MCF 10A (cell line): ENCODE data around the gene ITGAE. TPM values are rescaled to one million over a fixed set of nuclear protein-coding genes. Genes with fewer than 3 reads are reported as not detected.

Experiments
- BruUV-seq: library from RNA; stranded (reverse); fragments of 400-500 nt; replicated peaks from 2 replicates; lab custom pipeline; 2021; lab: Mats Ljungman, UMichigan
- CTCF ChIA-PET: fragments of 300-600 bp; sonication (Branson Sonifier 250); formaldehyde crosslinking; extraction: SDS; loops from one replicate; lab custom pipeline; 2021; ENCODE audit warnings: antibody characterized with exemption, inconsistent platforms; lab: Yijun Ruan, JAX
- POLR2A ChIA-PET: fragments of 300-600, 350-650 bp; sonication (Branson Sonifier 250); formaldehyde crosslinking; extraction: SDS; loops from one replicate; lab custom pipeline; 2020; ENCODE audit warnings: antibody characterized with exemption, inconsistent platforms; lab: Yijun Ruan, JAX
- DNase-seq: peaks from one replicate; pipeline ENCODE4 v3.0.0-alpha.2; 2018; ENCODE audit not compliant: unreplicated experiment
- H3K27ac Mint-ChIP-seq: one replicate; pipeline ENCODE4 v1.8.0; 2022; ENCODE audit warnings: mild to moderate bottlenecking, low read depth, mixed read lengths; ENCODE audit not compliant: unreplicated experiment
- H3K27me3 Mint-ChIP-seq: one replicate; pipeline ENCODE4 v1.8.0; 2022; ENCODE audit warnings: mixed read lengths; ENCODE audit not compliant: insufficient read depth, unreplicated experiment
- H3K36me3 Mint-ChIP-seq: one replicate; pipeline ENCODE4 v1.8.0; 2022; ENCODE audit warnings: mild to moderate bottlenecking, moderate library complexity, mixed read lengths; ENCODE audit not compliant: insufficient read depth, unreplicated experiment
- H3K4me1 Mint-ChIP-seq: one replicate; pipeline ENCODE4 v1.8.0; 2022; ENCODE audit warnings: mixed read lengths; ENCODE audit not compliant: insufficient read depth, unreplicated experiment
- H3K4me3 Mint-ChIP-seq: one replicate; pipeline ENCODE4 v1.8.0; 2022; ENCODE audit warnings: mild to moderate bottlenecking, moderate library complexity, mixed read lengths; ENCODE audit not compliant: unreplicated experiment
- H3K9me3 Mint-ChIP-seq: one replicate; pipeline ENCODE4 v1.8.0; 2022; ENCODE audit warnings: mixed read lengths; ENCODE audit not compliant: unreplicated experiment
- CTCF ChIP-seq: fragments of 200-600 bp; IDR thresholded peaks from one replicate; pipeline ENCODE4 v1.8.0; 2022; ENCODE audit warnings: antibody characterized with exemption, mild to moderate bottlenecking; ENCODE audit not compliant: unreplicated experiment
- intact Hi-C: fragments of 100-400 bp; cut with micrococcal nuclease; formaldehyde crosslinking; loops from 2 replicates; pipeline ENCODE4 v1.14.1; 2022
- total RNA-seq: library from RNA; stranded (reverse); gene quantifications from 2 replicates; pipeline ENCODE4 v1.2.3, GENCODE V29; 2022

Gene ITGAE
- total RNA-seq, 1 experiment from 2014 or later = 26.6 TPM

- no TSS peak for BruUV-seq
- no peak for DNase-seq
- ChIA-PET POLR2A (no interaction called here), CTCF (no interaction called here)
- Mint-ChIP-seq H3K4me1 (no peaks in the 10 kb centered on the region), H3K4me3 (no peak overlapping the region), H3K27ac (no peak overlapping the region), H3K9me3 (no peaks in the 10 kb centered on the region), H3K36me3 (no peaks in the 10 kb centered on the region), H3K27me3 (no peaks in the 10 kb centered on the region)
- intact Hi-C loops = no loop called here
- TF ChIP-seq CTCF = no peak
These were observed 115.8 kb downstream of the ITGAE start for GRCh38 chr17:3685174-3685573.

DNA sequence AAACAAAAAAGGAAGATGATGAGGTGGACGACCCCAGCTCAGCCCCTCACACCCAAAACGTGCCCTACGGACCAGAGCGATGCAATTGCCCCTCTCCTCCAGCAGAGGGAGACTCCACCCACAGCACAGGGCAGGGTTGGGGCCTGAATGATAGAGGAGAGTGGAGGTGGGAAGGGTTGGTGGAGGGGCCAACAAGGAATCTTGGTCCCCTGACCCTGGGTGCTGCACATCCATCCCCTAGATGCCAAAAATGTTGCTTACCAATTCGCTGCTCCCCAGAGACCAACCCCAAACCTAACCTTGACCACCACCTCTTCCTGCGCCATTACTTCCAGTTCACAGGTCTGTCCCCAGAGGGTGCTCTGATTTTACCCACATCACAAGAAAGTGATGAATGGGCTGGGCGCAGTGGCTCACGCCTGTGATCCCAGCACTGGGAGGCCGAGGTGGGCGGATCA is 117.9 kb downstream of the ITGAE start:
- Mint-ChIP-seq H3K36me3 (no peaks in the 10 kb centered on the region), H3K4me3 (no peak overlapping the region), H3K27me3 (no peaks in the 10 kb centered on the region), H3K9me3 (no peaks in the 10 kb centered on the region), H3K27ac (no peak overlapping the region), H3K4me1 (peaks cover 5% of the 10 kb centered on the region)
- peak; percentile 85 for TF ChIP-seq CTCF
- intact Hi-C loops = loop anchor here (2.0 to 5.0 kb wide), 2 partner anchors 54 to 144 kb away; no protein-coding TSS in a partner anchor
- peak; percentile 44 for DNase-seq
- ChIA-PET POLR2A (no interaction called here), CTCF (interaction anchor here (0.6 to 2.0 kb wide), 18 partner anchors 9 to 1803 kb away, joined by 3 to 10 read pairs (median 4); no protein-coding TSS in a partner anchor)
- no TSS peak for BruUV-seq

DNA sequence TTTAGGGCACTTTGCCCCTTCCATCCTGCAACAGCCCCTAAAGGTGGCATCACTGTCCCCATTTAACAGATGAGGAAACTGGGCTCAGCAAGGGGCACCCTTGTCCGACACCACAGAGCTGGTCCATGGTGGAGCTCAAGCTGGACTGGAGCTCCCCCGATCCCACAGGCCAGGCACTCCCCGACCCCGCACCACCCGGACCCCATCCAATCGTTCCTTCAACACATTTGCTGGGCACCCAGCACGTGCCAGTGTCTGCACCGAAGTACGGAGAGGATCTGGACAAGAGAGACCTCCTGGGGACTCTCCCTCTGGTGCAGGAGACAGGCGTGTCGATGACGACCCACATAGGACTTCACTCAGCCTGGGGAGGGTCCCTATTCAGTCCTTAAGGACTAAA is 119.0 kb downstream of the ITGAE start:
- no peaks in the 10 kb centered on the region for H3K9me3 Mint-ChIP-seq
- CTCF ChIA-PET = interaction anchor here (0.6 to 2.0 kb wide), 6 partner anchors 8 to 52 kb away, joined by 3 to 10 read pairs (median 5); no protein-coding TSS in a partner anchor
- intact Hi-C loops = loop anchor here (2.0 to 5.0 kb wide), 2 partner anchors 55 to 145 kb away; no protein-coding TSS in a partner anchor

GRCh38 chr17:3681565-3681964 is 119.4 kb downstream of the ITGAE start:
- no peak overlapping the region for H3K4me3 Mint-ChIP-seq
- no peaks in the 10 kb centered on the region for H3K36me3 Mint-ChIP-seq
- ChIA-PET POLR2A (no interaction called here), CTCF (interaction anchor here (0.6 kb wide), 2 partner anchors 31 to 55 kb away, joined by 3 read pairs; no protein-coding TSS in a partner anchor)
- BruUV-seq = no TSS peak
- H3K4me1 Mint-ChIP-seq = peaks cover 5% of the 10 kb centered on the region
- intact Hi-C loops = loop anchor here (5.0 kb wide), 1 partner anchor 146 kb away; no protein-coding TSS in a partner anchor
- no peaks in the 10 kb centered on the region for H3K9me3 Mint-ChIP-seq
- H3K27me3 Mint-ChIP-seq = no peaks in the 10 kb centered on the region
- TF ChIP-seq CTCF = no peak
- no peak for DNase-seq
- no peak overlapping the region for H3K27ac Mint-ChIP-seq

More for the DNA sequence above, 119.0 kb downstream of the ITGAE start:
- POLR2A ChIA-PET = no interaction called here
- no peak for DNase-seq
- TF ChIP-seq CTCF = no peak
- no TSS peak for BruUV-seq
- Mint-ChIP-seq H3K4me3 (no peak overlapping the region), H3K27ac (no peak overlapping the region), H3K36me3 (no peaks in the 10 kb centered on the region), H3K27me3 (no peaks in the 10 kb centered on the region), H3K4me1 (peaks cover 5% of the 10 kb centered on the region)
